BLaER1 treated with 17β-estradiol and CSF1 and Interleukin-3, amounts not matched to agents 10 nM and 100 nM (cell line): Measurements from ENCODE around the gene CAB39.
A peak's percentile ranks its signal among the peaks of the same experiment; 100 is the strongest.

Experiments
- H3K27ac ChIP-seq, 11 experiments: shearing (Covaris generic); formaldehyde crosslinking; 2 replicates each; pipeline ENCODE4 v1.8.1; 2022
- H3K27me3 ChIP-seq, 11 experiments: shearing (Covaris generic); formaldehyde crosslinking; 2 replicates each; pipeline ENCODE4 v1.8.1; 2022
- H3K36me3 ChIP-seq, 11 experiments: shearing (Covaris generic); formaldehyde crosslinking; 2 replicates each; pipeline ENCODE4 v1.8.1; 2022
- H3K4me1 ChIP-seq, 10 experiments: shearing (Covaris generic); formaldehyde crosslinking; 2 replicates each; pipeline ENCODE4 v1.8.1; 2022
- H3K4me2 ChIP-seq, 11 experiments: shearing (Covaris generic); formaldehyde crosslinking; 2 replicates each; pipeline ENCODE4 v1.8.1; 2022
- H3K4me3 ChIP-seq, 10 experiments: shearing (Covaris generic); formaldehyde crosslinking; 2 replicates each; pipeline ENCODE4 v1.8.1; 2022
- H3K9ac ChIP-seq, 11 experiments: shearing (Covaris generic); formaldehyde crosslinking; 2 replicates each; pipeline ENCODE4 v1.8.1; 2022
- H3K9me3 ChIP-seq, 11 experiments: shearing (Covaris generic); formaldehyde crosslinking; replicated peaks in 1 of 11; 2 replicates each; pipeline ENCODE4 v1.8.1; 2022
- H4K20me1 ChIP-seq, 11 experiments: shearing (Covaris generic); formaldehyde crosslinking; 2 replicates each; pipeline ENCODE4 v1.8.1; 2022
- Cebpa-rat ChIP-seq, 11 experiments: shearing (Covaris generic); IDR thresholded peaks; 2 replicates each; pipeline ENCODE4 v1.8.1; 2022

The CAB39 gene

DNA sequence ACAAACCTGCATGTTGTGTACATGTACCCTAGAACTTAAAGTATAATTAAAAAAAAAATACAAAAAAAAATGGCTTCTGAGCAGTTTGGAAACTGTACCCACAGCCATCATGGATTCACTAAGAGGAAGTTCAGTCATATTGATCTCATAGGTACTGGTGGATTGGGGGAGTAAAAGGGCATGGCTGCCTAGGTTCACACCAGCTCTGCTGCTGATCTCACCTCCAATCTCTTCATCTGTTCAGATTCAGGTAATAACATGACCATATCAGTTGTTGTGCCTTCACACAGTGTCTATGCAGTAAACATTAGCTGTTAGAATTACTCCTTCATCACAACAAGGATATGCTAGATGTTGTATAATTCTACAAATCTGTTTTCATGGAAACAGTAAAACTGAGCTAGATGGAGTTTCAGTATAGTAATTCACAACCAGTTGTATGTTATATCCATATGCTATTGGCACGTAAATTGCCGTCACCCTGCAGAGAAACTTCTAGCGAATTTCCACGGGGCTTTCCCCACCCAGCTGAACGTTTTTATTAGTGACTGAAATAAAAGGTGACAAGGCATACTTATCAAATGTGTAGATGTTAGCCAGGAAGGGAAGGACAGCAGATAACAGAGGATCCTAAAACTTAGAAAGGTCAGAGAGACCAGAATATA lies 92.8 kb downstream of the CAB39 start:
- Histone ChIP-seq H3K9ac (no peak overlapping the region), H3K4me3 (no peak overlapping the region), H4K20me1 (peaks cover 0 to 62% (median 7%) of the 10 kb centered on the region in 11 experiments; a peak in 11 of 22 replicates), H3K27me3 (no peaks in the 10 kb centered on the region), H3K36me3 (peaks cover 36 to 86% (median 71%) of the 10 kb centered on the region in 11 experiments), H3K9me3 (peaks cover 0 to 22% (median 12%) of the 10 kb centered on the region in 11 experiments; a peak in 10 of 22 replicates), H3K4me1 (peaks cover 0 to 38% (median 0%) of the 10 kb centered on the region in 10 experiments; a peak in 3 of 20 replicates), H3K27ac (no peak overlapping the region), H3K4me2 (no peak overlapping the region)
- no peak for TF ChIP-seq Cebpa-rat (IDR thresholded peaks at IDR 0.05)

DNA sequence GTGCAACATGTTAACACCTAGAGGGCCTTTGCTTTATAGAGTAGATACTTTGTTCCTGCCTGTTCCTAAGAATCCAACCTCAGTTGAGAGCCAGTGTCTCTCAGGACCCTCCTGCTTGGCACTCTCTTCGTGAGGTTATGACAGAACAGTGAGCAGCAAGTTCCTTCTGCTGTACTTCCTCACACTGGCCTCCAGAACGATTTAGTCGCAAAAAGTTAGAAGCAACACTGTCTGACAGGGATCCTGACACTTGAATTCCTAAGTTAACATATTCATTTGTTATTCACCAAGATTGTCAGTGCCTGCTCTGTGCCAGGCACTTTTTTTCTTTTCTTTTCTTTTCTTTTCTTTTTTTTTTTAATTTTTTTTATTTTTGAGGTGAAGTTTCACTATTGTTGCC lies 95.1 kb downstream of the CAB39 start:
- H3K4me3 ChIP-seq: no peak overlapping the region
- H3K36me3 ChIP-seq: peaks cover 38 to 86% (median 72%) of the 10 kb centered on the region in 11 experiments
- H3K4me1 ChIP-seq: peaks cover 0 to 37% (median 0%) of the 10 kb centered on the region in 10 experiments; a peak in 3 of 20 replicates
- H4K20me1 ChIP-seq: peaks cover 0 to 76% (median 7%) of the 10 kb centered on the region in 11 experiments; a peak in 11 of 22 replicates
- peaks cover 0 to 10% (median 0%) of the 10 kb centered on the region in 11 experiments; a peak in 3 of 22 replicates for H3K9me3 ChIP-seq
- H3K9ac ChIP-seq: no peak overlapping the region
- H3K27me3 ChIP-seq: no peaks in the 10 kb centered on the region
- TF ChIP-seq Cebpa-rat (IDR thresholded peaks at IDR 0.05): peak in 1 of 11 experiments; percentile 18; a peak in 1 of 22 replicates
- H3K4me2 ChIP-seq: no peak overlapping the region
- no peak overlapping the region for H3K27ac ChIP-seq

DNA sequence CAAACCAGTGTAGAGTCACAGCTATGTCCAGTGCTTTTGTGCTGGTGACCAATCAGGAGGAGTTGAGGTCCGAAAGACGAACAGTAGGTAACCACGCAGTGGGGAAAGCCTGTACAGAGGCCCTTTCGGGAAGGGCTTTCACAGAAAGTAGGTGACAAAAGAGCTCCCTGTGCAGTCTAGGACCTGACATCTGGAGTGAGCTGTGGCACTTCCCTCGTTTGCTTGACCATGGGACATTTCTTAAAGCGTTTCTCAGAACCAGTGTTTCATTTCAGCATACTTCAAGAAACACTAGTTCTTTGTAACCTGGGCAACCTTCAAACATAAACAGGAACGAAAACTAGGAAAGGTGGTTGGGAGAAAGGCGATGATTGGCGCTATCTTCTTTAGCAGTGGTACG lies 96.4 kb downstream of the CAB39 start:
- H3K9ac ChIP-seq: no peak overlapping the region
- H3K27me3 ChIP-seq: no peaks in the 10 kb centered on the region
- H3K36me3 ChIP-seq: peaks cover 46 to 90% (median 76%) of the 10 kb centered on the region in 11 experiments
- H3K4me2 ChIP-seq: no peak overlapping the region
- no peak for TF ChIP-seq Cebpa-rat (IDR thresholded peaks at IDR 0.05)
- no peak overlapping the region for H3K4me3 ChIP-seq
- peaks cover 0 to 33% (median 0%) of the 10 kb centered on the region in 10 experiments; a peak in 3 of 20 replicates for H3K4me1 ChIP-seq
- peaks cover 0 to 89% (median 11%) of the 10 kb centered on the region in 11 experiments; a peak in 12 of 22 replicates for H4K20me1 ChIP-seq
- no peak overlapping the region for H3K27ac ChIP-seq
- H3K9me3 ChIP-seq: peaks cover 0 to 3% (median 0%) of the 10 kb centered on the region in 11 experiments; a peak in 2 of 22 replicates

DNA sequence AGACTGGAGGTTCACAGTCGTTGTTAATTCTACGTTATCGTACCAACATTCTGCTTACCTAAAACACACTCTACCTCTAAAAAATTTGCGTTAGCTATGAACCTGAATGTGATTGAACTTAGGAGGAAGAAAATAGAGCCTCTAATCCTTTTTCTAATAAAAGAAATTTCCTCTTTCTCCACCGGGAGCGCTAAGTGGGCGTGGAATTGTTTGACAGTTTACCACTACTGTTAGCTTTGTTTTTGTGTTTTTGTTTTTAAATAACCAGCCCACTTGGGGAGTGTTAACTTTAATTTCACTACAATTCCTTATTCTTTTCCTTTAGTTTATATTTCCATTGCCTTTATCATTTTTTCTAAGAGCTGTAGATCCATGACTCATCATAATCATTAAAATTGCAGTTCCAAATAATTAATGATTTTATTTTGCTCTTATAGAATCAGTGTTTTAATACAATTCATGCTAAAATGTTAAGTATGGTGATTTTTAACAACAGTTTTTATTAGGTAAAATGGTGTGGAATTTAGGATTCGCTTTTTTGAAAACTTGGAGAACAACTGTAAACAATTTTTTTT lies 97.1 kb downstream of the CAB39 start:
- Histone ChIP-seq H3K36me3 (peaks cover 51 to 95% (median 81%) of the 10 kb centered on the region in 11 experiments), H3K27me3 (no peaks in the 10 kb centered on the region), H3K4me1 (peaks cover 0 to 33% (median 0%) of the 10 kb centered on the region in 10 experiments; a peak in 3 of 20 replicates), H3K27ac (no peak overlapping the region), H3K4me3 (no peak overlapping the region), H3K9me3 (no peaks in the 10 kb centered on the region), H3K9ac (no peak overlapping the region), H3K4me2 (no peak overlapping the region), H4K20me1 (peaks cover 0 to 96% (median 15%) of the 10 kb centered on the region in 11 experiments; a peak in 15 of 22 replicates)
- no peak for TF ChIP-seq Cebpa-rat (IDR thresholded peaks at IDR 0.05)

DNA sequence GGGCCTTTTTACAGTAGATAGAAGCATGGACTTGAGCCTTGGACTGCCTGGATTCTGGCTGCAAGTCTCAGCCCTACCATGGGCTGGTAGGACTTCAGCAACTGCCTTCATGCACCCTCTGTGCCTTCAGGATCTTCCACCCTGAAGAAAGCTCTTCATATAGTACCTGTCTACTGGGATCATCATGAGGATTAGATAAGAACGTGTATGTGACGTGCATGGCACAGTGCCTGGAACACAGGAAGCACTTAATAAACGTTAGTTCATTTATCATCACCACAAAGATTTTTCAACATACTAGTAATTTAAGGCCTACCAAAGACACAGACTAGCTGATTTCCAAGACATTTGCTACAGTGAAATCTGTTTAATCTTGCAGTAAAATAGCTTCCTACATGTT lies 98.9 kb downstream of the CAB39 start:
- Histone ChIP-seq H3K27ac (no peak overlapping the region), H3K27me3 (no peaks in the 10 kb centered on the region), H3K36me3 (peaks cover 59 to 97% (median 88%) of the 10 kb centered on the region in 11 experiments), H3K9ac (no peak overlapping the region), H3K9me3 (no peaks in the 10 kb centered on the region), H3K4me3 (no peak overlapping the region), H3K4me1 (peaks cover 0 to 29% (median 0%) of the 10 kb centered on the region in 10 experiments; a peak in 3 of 20 replicates), H4K20me1 (peaks cover 4 to 100% (median 25%) of the 10 kb centered on the region in 11 experiments; a peak in 16 of 22 replicates), H3K4me2 (no peak overlapping the region)
- no peak for TF ChIP-seq Cebpa-rat (IDR thresholded peaks at IDR 0.05)

DNA sequence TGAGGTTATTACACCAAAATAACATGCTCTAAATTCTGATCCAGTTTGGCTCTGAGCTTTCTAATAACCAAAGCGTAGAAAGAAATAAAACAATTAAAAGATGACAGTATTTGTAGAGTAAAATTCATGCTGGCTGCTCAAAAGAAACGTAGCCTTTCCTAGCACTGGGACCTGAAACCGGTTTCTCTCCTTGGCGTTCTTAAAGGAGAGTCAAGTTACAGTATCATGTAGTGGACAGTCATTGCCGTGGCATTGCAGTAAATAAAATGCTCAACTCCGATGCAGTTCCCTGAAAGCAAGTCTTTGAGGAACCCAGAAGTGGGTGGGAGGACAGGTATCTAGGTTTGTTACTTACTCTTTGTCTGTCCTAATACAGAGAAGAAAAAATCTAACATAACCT lies 99.4 kb downstream of the CAB39 start:
- peaks cover 0 to 24% (median 0%) of the 10 kb centered on the region in 10 experiments; a peak in 3 of 20 replicates for H3K4me1 ChIP-seq
- H3K9ac ChIP-seq: no peak overlapping the region
- TF ChIP-seq Cebpa-rat (IDR thresholded peaks at IDR 0.05): no peak
- H3K4me3 ChIP-seq: no peak overlapping the region
- H3K36me3 ChIP-seq: peaks cover 64 to 97% (median 90%) of the 10 kb centered on the region in 11 experiments
- no peaks in the 10 kb centered on the region for H3K27me3 ChIP-seq
- no peak overlapping the region for H3K4me2 ChIP-seq
- H3K9me3 ChIP-seq: no peaks in the 10 kb centered on the region
- peaks cover 4 to 100% (median 28%) of the 10 kb centered on the region in 11 experiments; a peak in 16 of 22 replicates for H4K20me1 ChIP-seq
- no peak overlapping the region for H3K27ac ChIP-seq

DNA sequence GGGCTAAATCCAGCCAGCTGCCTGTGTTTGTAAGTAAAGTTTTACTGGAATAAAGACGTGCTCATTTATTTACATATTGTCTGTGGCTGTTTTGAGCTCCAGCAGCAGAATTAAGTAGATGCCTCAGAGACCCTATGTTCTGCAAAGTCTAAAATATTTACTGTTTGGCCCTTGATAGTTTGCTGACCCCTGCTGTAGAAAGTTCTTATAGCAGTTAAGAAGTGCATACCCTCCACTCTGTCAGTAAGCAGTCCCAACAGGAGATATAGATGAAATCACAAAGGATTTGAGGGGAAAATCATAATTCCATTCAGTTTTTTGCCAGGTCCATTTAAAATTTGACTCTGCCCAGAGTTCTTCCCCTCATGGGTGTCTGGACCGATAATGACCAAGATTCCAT lies 102.0 kb downstream of the CAB39 start:
- no peaks in the 10 kb centered on the region for H3K9me3 ChIP-seq
- TF ChIP-seq Cebpa-rat (IDR thresholded peaks at IDR 0.05): no peak
- H3K9ac ChIP-seq: no peak overlapping the region
- peaks cover 79 to 100% (median 93%) of the 10 kb centered on the region in 11 experiments for H3K36me3 ChIP-seq
- H3K4me2 ChIP-seq: no peak overlapping the region
- no peak overlapping the region for H3K27ac ChIP-seq
- peaks cover 4 to 100% (median 19%) of the 10 kb centered on the region in 11 experiments; a peak in 15 of 22 replicates for H4K20me1 ChIP-seq
- no peaks in the 10 kb centered on the region for H3K27me3 ChIP-seq
- no peak overlapping the region for H3K4me3 ChIP-seq
- H3K4me1 ChIP-seq: peaks cover 0 to under 1% (median 0%) of the 10 kb centered on the region in 10 experiments; a peak in 1 of 20 replicates

DNA sequence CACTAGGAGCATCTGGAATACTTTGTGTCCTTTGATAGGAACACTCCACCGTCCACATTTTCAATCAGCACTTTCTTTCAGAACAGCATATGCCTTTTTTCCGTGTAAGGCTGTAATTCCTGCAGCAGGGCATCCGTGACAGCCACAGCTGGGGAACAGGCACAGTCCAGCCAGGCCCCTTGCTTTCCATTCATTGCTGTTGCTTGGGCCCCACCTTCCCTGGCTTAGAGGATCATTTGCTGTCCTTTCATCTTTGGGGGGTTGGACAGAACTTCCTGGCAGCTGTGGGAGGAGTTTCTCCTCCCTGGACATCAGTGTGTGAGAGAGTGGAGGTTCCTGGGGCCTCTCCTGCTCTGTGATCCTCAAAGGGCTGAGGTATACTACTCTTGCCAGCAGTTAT lies 102.4 kb downstream of the CAB39 start:
- no peaks in the 10 kb centered on the region for H3K4me1 ChIP-seq
- peaks cover 4 to 100% (median 19%) of the 10 kb centered on the region in 11 experiments; a peak in 15 of 22 replicates for H4K20me1 ChIP-seq
- H3K27me3 ChIP-seq: no peaks in the 10 kb centered on the region
- H3K36me3 ChIP-seq: peaks cover 79 to 100% (median 97%) of the 10 kb centered on the region in 11 experiments
- no peak overlapping the region for H3K27ac ChIP-seq
- H3K9ac ChIP-seq: no peak overlapping the region
- no peaks in the 10 kb centered on the region for H3K9me3 ChIP-seq
- TF ChIP-seq Cebpa-rat (IDR thresholded peaks at IDR 0.05): no peak
- no peak overlapping the region for H3K4me2 ChIP-seq
- no peak overlapping the region for H3K4me3 ChIP-seq

DNA sequence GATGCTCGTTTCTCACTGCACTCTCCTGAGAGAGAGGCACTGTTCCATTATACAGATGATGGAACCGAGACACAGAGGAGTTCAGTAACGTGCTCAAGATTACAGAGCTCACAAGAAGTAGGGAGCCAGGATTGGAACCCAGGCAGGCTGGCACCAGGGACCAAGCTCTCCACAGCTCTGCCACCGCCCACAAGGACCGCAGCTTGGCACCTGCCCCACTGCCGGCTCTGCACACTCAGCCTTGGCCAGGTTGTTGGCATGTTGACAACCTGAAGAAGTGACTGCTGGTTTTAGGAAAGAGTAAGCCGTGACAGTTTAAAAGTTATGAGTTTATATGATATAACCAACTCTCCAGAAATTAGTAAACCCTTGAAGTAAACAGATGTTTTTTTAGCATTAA lies 104.1 kb downstream of the CAB39 start:
- no peak overlapping the region for H3K9ac ChIP-seq
- peaks cover 0 to 14% (median 9%) of the 10 kb centered on the region in 10 experiments; a peak in 18 of 20 replicates for H3K4me1 ChIP-seq
- TF ChIP-seq Cebpa-rat (IDR thresholded peaks at IDR 0.05): no peak
- peaks cover 70 to 100% (median 91%) of the 10 kb centered on the region in 11 experiments for H3K36me3 ChIP-seq
- H3K4me3 ChIP-seq: no peak overlapping the region
- peaks cover 4 to 100% (median 24%) of the 10 kb centered on the region in 11 experiments; a peak in 16 of 22 replicates for H4K20me1 ChIP-seq
- no peaks in the 10 kb centered on the region for H3K9me3 ChIP-seq
- H3K4me2 ChIP-seq: no peak overlapping the region
- H3K27ac ChIP-seq: no peak overlapping the region
- H3K27me3 ChIP-seq: no peaks in the 10 kb centered on the region
